Mucosa of rectum (tissue), 2 donors: ENCODE data around the gene C6orf15.
A peak's percentile ranks its signal among the peaks of the same experiment; 100 is the strongest.

Experiments used
- H3K27ac ChIP-seq, 2 donors: one replicate each; pipeline ENCODE4 v1.7.0; 2013; ENCODE audit warnings: inconsistent platforms in 2 of 2, low read depth in 2 of 2, low read length in 2 of 2
- H3K27me3 ChIP-seq, 2 donors: one replicate each; pipeline ENCODE4 v1.7.0; 2013; ENCODE audit warnings: low read length in 2 of 2; ENCODE audit not compliant: control insufficient read depth in 2 of 2, insufficient read depth in 2 of 2
- H3K36me3 ChIP-seq, 2 donors: one replicate each; pipeline ENCODE4 v1.7.0; 2013; ENCODE audit warnings: low read length in 2 of 2; ENCODE audit not compliant: control insufficient read depth in 2 of 2, insufficient read depth in 2 of 2
- H3K4me1 ChIP-seq, 2 donors: one replicate each; pipeline ENCODE4 v1.7.0; 2013; ENCODE audit warnings: low read length in 2 of 2, mild to moderate bottlenecking in 1 of 2; ENCODE audit not compliant: control insufficient read depth in 2 of 2, insufficient read depth in 2 of 2
- H3K4me3 ChIP-seq, 2 donors: one replicate each; pipeline ENCODE4 v1.7.0; 2013; ENCODE audit warnings: low read length in 2 of 2
- H3K9ac ChIP-seq, 2 donors: one replicate each; pipeline ENCODE4 v1.7.0; 2013; ENCODE audit warnings: low read length in 2 of 2, low read depth in 1 of 2, mild to moderate bottlenecking in 1 of 2
- H3K9me3 ChIP-seq, 2 donors: one replicate each; pipeline ENCODE4 v1.7.0; 2013; ENCODE audit warnings: low read length in 2 of 2; ENCODE audit not compliant: control insufficient read depth in 2 of 2
- donor health status: healthy.
- donor health status: Normal muscosa, but diverticular disease.

The C6orf15 gene

GRCh38 chr6:31132806-31133205 is 20.4 kb upstream of the C6orf15 start:
- Histone ChIP-seq H3K4me1 (peaks cover 3 to 4% of the 10 kb centered on the region in 2 donors), H3K4me3 (no peak overlapping the region), H3K27ac (no peak overlapping the region), H3K36me3 (no peaks in the 10 kb centered on the region), H3K9me3 (no peaks in the 10 kb centered on the region), H3K27me3 (no peaks in the 10 kb centered on the region), H3K9ac (no peak overlapping the region)

GRCh38 chr6:31131595-31131994 is 19.2 kb upstream of the C6orf15 start:
- H3K27ac ChIP-seq = no peak overlapping the region
- H3K4me3 ChIP-seq = no peak overlapping the region
- H3K36me3 ChIP-seq = no peaks in the 10 kb centered on the region
- H3K9me3 ChIP-seq = no peaks in the 10 kb centered on the region
- no peak overlapping the region for H3K9ac ChIP-seq
- peaks cover 2 to 5% of the 10 kb centered on the region in 2 donors for H3K4me1 ChIP-seq
- H3K27me3 ChIP-seq = no peaks in the 10 kb centered on the region

- no peaks in the 10 kb centered on the region for H3K36me3 ChIP-seq
- no peaks in the 10 kb centered on the region for H3K27me3 ChIP-seq
- no peak overlapping the region for H3K4me3 ChIP-seq
- H3K9ac ChIP-seq = no peak overlapping the region
- H3K9me3 ChIP-seq = no peaks in the 10 kb centered on the region
- no peak overlapping the region for H3K27ac ChIP-seq
- peaks cover 3 to 6% of the 10 kb centered on the region in 2 donors for H3K4me1 ChIP-seq
Observed at GRCh38 chr6:31130751-31131150, 18.4 kb upstream of the C6orf15 start.

- no peak overlapping the region for H3K9ac ChIP-seq
- H3K4me1 ChIP-seq = peaks cover 3 to 6% of the 10 kb centered on the region in 2 donors
- H3K36me3 ChIP-seq = no peaks in the 10 kb centered on the region
- no peaks in the 10 kb centered on the region for H3K27me3 ChIP-seq
- no peak overlapping the region for H3K4me3 ChIP-seq
- no peaks in the 10 kb centered on the region for H3K9me3 ChIP-seq
- H3K27ac ChIP-seq = no peak overlapping the region
Observed at GRCh38 chr6:31129130-31129529, 16.8 kb upstream of the C6orf15 start.

- Histone ChIP-seq H3K4me1 (peaks cover 3 to 7% of the 10 kb centered on the region in 2 donors), H3K27ac (no peak overlapping the region), H3K4me3 (no peak overlapping the region), H3K9ac (no peak overlapping the region), H3K9me3 (no peaks in the 10 kb centered on the region), H3K27me3 (no peaks in the 10 kb centered on the region), H3K36me3 (no peaks in the 10 kb centered on the region)
Observed at GRCh38 chr6:31128093-31128676, 15.8 kb upstream of the C6orf15 start.

DNA sequence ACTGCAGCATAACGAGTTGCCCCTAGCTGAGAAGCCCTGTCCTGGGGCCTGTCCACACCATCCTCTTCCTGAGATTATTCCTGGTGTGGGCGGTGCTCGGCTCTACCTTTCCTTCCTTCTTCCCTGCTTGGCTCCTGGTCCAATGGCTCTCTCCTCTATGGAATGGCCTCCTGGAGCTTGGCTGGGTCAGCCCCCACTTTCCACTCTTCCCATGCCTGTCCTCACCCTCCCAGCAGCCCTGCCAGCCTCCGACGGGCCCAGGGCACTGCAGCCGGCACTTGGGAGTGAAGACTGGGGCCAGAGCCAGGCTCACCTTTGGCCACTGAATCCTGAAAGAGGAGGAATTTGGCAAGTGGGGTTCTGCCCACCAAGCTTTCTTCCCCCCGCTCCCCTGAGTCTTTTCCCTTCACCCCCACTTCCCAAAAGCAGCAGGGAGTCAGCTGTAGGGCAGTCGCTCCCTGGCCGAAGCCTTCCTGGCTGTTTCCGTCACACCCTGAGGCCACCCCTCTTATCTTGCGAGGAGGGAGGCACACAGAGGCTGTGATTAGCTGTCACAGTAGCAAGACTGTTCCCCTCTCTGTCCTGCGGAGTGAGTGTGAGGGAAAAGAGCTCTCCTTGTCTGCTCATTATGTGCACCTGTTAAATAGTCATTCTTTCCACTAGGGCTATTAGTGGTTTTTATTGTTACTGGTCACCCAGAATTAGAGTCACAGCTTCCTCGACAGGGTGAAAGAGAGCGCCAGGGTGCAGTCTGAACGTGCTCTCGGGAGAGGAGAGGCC is 14.2 kb upstream of the C6orf15 start:
- no peak overlapping the region for H3K27ac ChIP-seq
- peaks cover 3 to 13% of the 10 kb centered on the region in 2 donors for H3K4me1 ChIP-seq
- H3K36me3 ChIP-seq = no peaks in the 10 kb centered on the region
- H3K4me3 ChIP-seq = no peak overlapping the region
- no peaks in the 10 kb centered on the region for H3K9me3 ChIP-seq
- H3K9ac ChIP-seq = no peak overlapping the region
- H3K27me3 ChIP-seq = no peaks in the 10 kb centered on the region

DNA sequence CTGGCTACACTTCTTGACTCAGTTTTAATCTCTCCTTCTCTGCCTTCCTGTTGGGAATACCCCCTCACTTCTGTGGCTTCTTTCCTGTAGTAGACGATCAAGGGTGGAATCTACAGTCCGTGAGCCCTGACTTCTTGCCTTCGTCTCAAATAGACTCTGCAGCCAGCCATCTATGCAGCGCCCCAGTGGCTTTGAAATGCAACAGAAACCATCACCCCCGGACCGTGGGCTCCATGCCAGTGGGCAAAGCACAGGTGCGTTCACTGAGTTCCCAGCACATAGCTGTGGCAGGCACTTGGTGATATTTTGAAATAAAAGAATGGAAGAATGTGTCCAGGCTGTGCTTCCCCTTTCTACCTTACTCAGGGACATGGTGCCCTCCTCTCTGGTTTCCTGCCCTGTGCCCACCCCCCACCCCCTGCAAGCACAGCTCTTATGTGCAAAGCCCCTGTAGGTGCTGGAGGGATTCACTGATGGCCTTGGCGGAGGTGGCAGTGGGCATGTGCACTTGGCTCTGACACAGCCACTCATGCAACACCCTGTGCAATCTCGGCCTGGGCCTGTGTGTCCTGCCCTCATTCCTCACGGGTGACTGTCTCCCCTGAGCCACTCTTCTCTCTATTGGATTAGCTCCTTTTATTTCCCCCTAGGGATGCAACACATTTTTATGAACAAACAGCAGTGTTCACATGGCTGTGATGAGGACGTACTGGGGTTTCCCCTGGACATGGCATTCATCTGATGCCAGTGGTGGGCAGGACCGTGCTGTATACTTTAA is 13.4 kb upstream of the C6orf15 start:
- Histone ChIP-seq H3K9ac (no peak overlapping the region), H3K9me3 (no peaks in the 10 kb centered on the region), H3K36me3 (no peaks in the 10 kb centered on the region), H3K4me1 (peaks cover 3 to 13% of the 10 kb centered on the region in 2 donors), H3K27me3 (no peaks in the 10 kb centered on the region), H3K27ac (no peak overlapping the region), H3K4me3 (no peak overlapping the region)

- Histone ChIP-seq H3K27ac (no peak overlapping the region), H3K9ac (no peak overlapping the region), H3K27me3 (no peaks in the 10 kb centered on the region), H3K36me3 (no peaks in the 10 kb centered on the region), H3K4me3 (no peak overlapping the region), H3K9me3 (no peaks in the 10 kb centered on the region), H3K4me1 (peaks cover 3 to 13% of the 10 kb centered on the region in 2 donors)
Observed at GRCh38 chr6:31125162-31125561, 12.8 kb upstream of the C6orf15 start.

DNA sequence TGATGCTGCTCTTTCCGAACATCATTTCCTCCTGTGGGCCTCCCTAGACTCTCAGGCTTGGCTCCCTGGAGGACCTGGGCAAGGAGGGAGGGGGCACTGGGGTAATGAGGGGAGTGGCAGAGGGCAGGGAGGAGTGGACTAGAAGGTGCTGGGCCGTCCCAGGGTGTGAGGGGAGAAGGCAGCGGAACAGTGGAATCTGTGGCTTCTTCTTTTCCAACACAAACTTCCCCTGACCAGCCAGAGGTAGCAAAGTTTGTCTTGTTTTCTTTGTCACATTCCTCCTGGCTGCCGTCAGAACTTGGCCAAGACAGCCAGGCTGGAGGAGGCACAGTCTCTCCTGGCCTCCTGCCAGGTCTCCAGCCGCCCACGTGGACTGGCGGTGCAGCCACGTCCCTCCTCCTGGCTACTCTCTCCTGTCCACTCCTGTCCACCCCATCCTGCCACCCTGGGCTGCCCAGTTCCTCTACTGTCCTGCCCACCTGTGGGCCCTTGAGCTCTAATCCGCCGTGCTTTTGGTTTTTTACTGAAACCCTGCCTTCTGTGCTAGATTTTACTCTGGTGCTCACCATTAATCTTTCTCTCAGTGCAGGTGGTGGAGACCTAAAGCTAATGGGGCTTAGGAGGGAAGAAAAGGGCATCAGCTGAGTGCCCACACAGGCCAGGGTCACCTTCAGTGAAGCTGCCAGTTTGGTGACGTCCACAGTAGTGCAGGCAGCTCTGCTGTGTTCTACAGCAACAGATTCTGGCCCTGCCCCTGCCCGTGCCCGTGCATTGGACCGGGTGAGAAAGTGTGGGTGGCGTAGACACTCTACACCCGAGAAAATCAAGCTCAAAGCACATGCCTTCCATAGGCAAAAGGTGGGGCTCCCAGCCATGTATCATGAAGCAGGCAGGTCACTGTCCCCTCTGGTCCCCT is 10.7 kb upstream of the C6orf15 start:
- Histone ChIP-seq H3K9me3 (no peaks in the 10 kb centered on the region), H3K9ac (no peak overlapping the region), H3K27me3 (peaks cover 0 to 3% of the 10 kb centered on the region in 2 donors), H3K36me3 (no peaks in the 10 kb centered on the region), H3K4me3 (no peak overlapping the region), H3K27ac (peak overlapping the region in 1 of 2 donors; percentile 16), H3K4me1 (peaks cover 3 to 13% of the 10 kb centered on the region in 2 donors)
